Stimulated activated CD8-positive, alpha-beta memory T cell treated with anti-CD3 and anti-CD28 coated beads, Interleukin-7, amount 100 ng/mL, for 24 hours (primary cell): ENCODE data around the gene THG1L.
"Not testable (repeated sequence)": the region's sequence is repeated elsewhere in the genome, so short reads cannot be mapped to it uniquely, and the experiment has no call there.

Experiments used
- DNase-seq: peaks from one replicate; pipeline ENCODE4 v3.0.0-alpha.2; 2020; ENCODE audit warnings: low read depth

The THG1L gene

DNA sequence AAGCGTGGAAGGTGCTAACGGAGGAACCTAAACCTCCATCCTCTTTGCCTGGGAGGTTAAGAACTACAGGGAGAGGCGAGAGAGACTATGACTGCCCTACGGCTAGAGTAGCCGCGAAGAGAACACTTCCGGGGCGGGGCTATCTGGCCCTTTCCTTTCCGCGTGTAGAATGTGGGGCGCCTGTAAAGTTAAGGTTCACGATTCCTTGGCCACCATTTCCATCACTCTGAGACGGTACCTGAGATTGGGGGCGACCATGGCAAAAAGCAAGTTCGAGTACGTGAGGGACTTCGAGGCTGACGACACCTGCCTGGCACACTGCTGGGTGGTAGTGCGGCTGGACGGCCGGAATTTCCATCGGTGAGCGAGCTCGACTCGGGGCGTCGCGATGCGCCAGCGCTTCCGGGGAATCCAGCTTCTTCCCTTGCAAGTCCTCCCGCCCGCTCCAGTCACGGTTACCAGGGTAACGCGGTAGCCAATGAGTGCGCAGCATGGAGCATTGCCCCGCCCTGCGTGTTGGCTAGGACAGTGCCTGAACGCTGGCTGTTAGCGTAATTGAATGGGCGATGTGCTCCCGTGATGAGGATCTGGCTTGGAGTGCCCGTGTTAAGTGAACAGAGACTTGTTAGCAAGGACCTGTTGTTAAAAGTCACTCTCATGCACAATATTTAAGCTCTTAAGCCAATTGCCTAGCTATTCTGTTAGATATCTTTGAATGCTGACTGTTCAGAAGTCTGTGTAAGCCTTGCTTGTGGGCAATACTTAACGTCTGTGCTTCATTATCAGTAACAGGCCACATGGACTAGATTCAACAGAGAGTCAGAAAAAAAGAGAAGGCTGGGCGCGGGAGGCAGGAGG is at the start of gene THG1L:
TSS of gene THG1L (plus strand) at position 149 of the 858 bp plus-strand sequence. CDS start at position 170, 21 bp downstream.
- DNase-seq: peak; percentile 98

DNA sequence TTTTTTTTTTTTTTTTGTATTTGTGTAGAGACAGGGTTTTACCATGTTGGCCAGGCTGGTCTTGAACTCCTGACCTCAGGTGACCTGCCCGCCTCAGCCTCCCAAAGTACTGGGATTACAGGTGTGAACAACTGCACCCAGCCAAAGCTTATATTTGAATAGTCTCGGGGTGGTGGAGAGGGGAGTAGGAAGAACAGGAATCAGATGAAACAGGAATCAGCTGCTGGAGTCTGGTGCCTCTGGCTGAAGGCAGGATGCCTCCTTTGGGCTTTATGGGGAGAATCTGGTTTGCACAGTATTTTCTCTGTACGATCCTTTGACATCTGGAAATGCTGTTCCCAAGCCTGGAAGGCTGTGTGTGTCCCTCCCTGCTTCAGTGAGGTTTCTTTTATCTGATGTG is 49.0 kb upstream of the THG1L start:
- no peak for DNase-seq

DNA sequence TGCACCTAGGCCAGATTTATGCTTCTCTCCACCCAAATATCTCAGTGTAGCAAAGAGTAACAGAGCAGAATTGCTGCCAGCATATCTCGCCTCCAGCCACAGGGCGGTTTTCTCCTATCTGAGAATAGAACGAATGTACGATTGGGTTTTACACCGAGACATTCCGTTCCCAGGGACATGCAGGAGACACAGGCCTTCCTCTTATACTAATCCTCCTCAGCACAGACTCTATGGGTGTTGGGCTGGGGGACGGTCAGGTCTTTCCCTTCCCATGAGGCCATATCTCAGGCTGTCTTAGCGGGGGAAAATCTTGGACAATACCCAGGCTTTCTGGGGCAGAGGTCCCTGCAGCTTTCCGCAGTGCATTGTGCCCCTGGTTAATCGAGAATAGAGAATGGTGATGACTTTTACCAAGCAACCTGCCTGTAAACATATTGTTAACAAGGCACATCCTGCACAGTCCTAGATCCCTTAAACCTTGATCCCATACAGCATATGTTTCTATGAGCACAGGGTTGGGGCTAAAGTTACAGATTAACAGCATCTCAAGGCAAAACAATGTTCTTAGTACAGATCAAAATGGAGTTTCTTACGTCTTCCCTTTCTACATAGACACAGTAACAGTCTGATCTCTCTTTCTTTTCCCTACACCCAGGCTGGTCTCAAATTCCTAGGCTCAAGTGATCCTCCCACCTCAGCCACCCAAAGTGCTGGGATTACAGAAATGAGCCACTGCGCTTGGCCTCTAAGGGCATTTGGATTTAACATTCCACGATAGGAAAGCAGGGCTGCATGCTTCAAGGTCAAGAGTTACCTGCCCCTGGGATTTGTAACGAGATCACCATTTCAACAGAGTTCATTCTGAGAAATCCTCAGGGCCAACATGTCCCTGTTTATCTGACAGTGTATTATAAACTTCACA is 44.7 kb upstream of the THG1L start:
- DNase-seq: not testable (repeated sequence)

DNA sequence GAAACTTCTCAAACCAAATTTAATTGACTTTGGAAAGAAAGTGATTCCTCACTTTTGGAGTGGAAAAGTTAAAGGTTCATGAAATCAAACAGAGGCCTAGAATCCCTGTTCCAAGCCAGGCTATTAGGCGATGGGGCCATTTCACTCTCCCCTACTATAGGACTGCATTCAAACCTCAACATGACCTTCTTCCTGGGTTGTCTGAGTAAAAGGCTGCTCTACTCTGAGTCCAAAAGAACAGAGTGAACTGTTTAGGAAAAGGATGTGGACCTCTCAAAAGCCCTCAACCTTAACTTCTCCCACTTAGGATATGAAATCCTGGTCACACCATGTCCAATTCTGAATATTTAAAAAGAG is 44.0 kb upstream of the THG1L start:
- DNase-seq: no peak

DNA sequence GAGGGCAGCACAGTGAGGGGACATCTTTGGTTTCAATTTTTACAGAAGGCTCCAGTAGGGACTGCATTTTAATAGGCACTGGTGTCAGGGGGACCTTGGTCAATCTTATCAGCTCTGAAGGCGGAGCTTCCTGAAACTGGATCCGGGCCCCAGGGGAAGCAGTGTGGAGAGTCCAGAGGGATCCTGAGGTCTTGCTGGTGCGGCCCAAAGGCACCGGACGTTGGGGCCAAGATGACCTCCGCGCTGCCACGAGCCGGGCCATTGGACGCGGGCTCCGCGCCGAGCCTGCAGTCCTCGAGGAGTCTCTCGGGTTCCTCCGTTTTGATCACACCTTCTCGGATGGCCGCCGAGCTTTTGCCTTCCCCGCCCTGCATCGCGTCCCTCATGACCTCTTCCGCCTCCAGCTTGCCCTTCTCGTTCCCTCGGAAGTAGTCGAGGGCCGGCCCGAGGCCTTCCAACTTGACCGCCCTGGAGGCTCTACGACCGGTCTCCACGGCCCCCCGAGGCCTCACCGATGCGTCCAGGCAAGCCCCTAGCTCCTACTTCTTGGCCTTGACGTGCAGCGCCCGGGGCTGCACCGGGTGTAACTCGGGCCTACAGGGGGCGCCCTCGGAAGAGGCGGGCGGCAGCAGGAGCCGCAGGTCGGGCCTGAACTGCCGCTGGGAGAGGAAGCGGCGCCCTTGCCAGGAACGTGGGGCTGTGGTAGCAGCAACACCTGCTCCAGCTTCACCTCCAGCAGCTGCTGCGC is 41.1 kb upstream of the THG1L start:
- no peak for DNase-seq

DNA sequence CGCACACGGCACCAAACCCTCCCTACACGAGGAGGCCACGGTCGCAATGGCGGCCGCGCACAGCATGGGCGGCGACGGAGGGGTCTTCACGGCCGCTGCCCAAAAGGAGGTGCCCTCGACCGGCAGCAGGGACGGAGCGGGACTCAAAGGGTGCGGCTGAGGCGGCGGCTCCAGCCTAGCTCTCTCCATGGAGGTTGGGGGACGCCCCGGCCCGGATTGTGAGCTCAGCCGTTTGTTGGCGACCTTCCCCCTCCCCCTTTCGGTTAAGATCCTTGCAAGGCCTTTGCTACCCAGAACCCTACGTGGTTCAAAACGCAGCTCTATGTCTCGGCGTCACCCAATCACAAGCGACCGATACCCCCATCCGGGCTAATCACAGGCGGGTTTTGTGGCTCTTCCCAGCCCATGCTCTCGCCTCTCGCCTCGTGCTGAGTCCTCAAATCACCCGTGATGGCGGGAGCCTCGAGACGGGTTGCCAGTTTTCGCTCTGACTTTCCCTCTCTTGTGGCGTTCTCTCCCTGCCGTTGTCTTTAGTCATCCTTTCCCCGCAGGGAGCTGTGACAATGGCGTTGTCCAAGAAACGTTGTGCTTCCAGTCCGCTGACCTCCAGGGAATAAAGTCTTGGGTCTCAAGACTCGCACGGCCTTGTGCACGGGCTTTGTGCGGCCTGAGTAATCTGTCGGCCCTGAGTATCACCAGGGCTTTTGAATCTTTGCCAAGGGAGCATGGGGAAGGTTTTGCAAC is 40.4 kb upstream of the THG1L start:
- no peak for DNase-seq

DNA sequence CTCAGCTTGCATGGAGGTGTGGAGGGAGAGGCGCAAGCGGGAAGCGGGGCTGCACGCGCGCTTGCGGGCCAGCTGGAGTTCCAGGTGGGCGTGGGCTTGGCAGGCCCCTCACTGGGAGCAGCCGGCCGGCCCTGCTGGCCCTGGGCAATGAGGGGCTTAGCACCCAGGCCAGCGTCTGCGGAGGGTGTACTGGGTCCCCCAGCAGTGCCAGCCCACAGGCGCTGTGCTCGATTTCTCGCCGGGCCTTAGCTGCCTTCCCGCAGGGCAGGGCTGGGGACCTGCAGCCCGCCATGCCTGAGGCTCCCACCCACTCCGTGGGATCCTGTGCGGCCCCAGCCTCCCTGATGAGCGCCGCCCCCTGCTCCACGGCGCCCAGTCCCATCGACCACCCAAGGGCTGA is 37.4 kb upstream of the THG1L start:
- DNase-seq: not testable (repeated sequence)

DNA sequence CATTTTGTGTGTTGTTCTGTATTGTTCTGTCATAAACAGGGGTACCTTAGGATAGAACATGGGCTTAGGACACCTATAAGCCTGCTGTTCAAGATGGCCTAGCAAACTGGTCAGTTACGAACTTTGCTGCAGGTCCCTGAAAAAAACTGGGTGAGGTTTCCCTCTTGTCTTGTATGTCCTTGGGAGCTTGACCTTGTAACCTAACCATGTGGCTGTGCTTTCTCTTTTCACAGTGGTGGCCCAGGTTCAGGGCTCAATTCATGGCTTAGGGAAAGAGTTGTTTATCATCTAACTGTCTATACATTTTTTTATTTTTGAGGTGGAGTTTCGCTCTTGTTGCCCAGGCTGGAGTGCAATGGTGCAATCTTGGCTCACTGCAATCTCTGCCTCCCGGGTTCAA is 35.1 kb upstream of the THG1L start:
- DNase-seq: not testable (repeated sequence)

DNA sequence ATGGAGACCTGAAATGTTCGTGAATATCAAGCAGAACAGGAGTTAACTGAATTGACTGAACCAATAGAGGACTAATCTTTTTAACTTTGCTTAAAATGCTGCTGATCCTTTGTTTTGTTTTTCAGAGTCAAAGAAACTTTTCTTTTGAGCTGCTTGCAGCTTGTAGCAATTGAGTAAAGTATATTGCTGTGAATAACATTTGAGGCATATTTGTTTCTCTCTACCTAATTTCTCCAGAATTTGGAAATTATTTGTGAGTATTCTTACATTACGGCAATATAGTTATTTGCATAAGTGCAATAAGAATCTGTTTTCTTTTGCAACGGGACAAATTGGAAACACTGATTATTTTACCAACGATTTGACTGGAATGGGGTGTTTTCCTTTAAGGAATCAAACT is 32.5 kb upstream of the THG1L start:
- not testable (repeated sequence) for DNase-seq

DNA sequence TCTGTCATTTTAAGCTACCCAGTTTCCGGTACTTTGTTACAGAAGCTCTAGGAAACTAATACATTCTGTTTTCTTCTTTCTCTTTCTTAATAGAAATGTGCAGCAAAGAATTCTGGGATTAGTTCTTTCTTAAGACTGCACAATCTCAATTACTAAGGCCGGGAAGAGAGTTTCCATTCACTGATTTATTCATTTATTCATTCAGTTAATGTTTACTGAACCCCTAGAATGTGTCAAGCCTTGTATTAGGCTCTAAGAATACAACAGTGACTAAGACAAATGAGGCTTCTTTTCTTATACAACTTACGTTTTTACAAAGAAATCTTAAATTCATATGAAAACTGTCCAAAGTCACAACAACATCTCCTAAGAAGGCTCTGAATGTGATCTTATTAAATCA is 27.5 kb upstream of the THG1L start:
- DNase-seq: no peak

DNA sequence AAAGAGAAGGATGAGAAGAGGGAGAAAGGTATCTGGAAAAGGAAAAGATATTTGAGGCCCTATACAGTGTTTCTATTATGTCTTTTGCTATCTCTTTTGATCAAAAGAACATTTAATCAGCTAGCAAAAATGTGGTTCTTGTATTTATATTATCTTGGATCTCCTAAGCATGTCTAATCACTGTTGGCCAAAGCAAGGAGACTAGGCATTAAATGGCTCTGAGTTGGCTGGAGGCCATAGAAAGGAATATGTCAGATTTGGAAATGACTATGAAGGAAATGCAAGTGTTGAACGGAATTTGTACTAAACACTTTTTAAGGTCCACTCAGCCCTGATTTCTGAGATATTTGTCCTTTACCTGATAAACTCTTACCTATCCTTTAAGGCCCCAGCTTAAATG is 22.4 kb upstream of the THG1L start:
- DNase-seq: no peak

DNA sequence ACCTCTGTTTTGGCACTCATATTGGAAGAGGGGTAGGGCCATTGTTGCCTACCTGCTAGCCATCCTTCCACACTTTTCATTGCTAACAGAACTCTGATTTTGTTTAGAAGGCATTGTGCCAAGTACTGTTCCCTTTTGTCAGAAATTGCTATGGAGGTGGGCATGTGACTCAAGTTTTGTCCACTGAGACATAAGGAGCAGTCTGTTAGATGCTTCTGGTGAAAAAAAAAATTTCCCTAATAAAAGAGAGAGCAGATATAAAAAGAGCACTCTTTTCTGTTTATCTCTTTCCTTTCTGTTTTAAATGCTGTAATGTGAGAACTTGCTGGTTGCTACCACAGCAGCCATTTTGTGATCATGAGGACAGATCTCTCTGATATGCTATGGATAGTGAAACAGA is 21.9 kb upstream of the THG1L start:
- no peak for DNase-seq

DNA sequence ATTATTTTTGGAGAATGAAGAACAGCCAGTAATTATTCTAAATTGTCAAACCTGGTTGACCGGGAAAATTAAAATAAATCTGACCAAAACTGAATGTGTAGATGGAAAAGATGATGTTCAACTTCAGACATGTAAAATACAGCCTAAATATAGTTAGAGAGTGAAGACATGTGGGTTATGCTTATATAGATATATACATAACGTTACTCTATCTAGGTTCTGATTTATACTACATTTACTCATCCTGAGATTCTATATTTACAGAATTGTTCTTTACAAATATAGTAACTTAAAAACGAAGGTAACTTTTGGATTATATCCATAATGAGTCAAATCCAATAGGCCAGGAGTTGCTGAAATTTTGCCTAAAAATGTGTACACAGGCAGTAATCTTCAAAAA is 20.8 kb upstream of the THG1L start:
- DNase-seq: no peak

DNA sequence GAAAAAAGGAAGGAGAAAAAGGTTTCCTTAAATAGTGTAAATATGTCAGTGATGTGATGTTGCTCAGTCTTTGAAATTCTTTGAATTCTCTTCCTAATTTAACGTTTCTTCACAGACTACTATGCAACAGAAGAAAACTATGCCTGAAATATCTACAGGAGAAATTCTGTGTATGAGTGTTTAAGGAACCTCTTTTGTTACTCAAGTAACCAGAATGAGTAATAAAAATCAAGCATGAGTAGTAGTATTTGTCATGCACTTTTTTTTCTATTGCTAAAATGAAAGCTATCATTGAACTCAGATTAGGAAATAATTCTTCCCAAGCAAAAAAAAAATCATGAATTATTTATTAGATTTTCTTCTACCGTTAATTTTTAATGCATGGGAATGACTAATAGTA is 20.3 kb upstream of the THG1L start:
- no peak for DNase-seq

DNA sequence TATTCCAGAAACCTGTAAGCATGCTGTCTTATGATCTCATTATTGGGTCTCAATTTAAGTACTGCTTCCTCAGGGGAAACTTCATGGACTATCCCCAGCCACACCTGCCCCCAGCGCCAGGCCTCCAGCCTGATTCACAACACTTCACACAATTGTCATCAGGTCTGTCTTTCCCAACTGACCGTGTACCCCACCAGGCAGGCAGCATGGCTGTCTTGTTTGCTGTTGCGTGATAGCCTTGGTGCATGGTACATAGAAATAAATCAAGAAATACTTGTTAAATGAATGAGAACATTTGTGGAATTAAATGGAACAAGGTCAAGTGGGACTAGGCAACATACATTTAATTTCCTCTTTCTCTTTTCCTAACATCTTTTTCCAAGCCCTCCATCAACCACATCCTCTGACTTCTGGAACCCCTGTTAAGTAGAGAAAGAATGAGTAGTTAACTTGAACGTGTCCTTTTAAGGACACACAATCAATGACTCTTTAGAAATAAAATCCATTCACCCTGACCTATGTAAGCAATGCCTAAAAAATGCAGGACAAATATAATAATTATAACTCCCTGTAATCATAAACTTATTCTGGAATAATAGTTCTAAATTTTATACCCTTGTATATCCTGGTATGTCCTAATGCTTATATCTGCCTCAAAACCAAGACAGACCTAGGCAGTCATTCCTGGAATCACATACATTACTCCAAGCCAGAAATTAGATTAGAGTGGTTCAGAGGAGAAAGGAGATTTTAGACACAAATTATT is 17.2 kb upstream of the THG1L start:
- DNase-seq: no peak

DNA sequence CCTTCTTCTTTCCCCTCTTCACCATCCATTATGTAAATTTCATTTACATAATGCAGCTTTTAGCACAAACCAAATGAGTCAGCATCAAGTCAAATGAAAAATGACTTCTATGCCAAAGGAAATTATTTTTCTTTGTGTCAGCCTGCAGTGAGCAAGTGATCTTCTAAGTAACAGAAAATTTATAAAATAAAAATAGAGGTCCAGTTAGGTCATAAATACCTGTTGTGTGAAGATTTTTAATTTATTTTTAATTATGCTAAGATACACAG is 16.7 kb upstream of the THG1L start:
- no peak for DNase-seq

DNA sequence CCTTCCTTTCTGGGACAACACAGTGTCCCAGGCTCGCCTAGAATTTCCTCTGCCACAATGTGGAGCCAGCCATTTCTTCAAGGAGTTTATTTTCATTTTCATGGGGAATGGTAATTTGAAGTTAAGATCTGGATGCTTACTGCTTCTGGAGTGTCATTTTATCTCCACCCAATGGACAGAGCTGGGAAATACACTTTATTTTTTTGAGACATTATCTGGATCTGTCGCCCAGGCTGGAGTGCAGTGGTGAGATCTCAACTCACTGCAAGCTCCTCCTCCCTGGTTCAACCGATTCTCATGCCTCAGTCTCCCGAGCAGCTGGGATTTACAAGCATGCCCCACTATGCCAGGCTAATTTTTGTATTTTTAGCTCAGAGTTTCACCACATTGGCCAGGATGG is 12.7 kb upstream of the THG1L start:
- DNase-seq: no peak

DNA sequence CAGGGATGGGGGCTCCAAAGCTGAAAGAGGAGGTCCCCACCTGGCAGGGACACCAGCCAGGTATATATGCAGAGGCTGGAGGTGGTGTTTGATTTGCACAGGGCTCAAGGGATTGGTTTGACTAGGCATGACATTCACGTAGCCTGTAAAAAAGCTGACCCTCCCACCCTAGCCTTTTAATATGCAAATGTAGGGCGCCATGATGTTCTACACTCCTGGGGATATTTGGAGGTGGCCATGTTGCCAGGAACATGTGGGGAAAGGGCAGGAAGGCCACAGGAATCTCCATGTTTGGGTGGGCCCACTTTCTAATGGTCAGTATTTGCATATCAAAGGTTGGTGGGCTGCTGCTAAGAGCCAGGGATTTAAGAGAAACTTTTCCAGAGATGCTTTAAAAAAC is 12.0 kb upstream of the THG1L start:
- no peak for DNase-seq

DNA sequence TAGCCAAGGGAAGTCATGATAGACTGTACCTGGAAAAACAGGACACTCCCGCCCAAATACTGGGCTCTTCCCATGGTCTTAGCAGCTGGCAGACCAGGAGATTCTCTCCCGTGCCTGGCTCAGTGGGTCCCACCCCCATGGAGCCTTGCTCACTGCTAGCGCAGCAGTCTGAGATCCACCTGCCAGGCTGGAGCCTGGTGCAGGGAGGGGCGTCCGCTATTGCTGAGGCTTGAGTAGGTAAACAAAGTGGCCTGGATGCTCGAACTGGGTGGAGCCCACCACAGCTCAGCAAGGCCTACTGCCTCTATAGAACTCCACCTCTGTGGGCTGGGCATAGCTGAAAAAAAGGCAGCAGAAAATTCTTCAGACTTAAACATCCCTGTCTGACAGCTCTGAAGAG is 10.1 kb upstream of the THG1L start:
- DNase-seq: no peak

DNA sequence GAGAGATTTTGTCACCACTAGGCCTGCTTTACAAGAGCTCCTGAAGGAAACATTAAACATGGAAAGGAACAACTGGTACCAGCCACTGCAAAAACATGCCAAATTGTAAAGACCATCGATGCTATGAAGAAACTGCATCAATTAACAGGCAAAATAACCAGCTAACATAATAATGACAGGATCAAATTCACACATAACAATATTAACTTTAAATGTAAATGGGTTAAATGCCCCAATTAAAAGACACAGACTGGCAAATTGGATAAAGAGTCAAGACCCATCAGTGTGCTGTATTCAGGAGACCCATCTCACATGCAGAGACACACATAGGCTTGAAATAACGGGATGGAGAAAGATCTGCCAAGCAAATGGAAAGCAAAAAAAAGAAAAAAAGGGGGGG is 8.3 kb upstream of the THG1L start:
- DNase-seq: not testable (repeated sequence)

DNA sequence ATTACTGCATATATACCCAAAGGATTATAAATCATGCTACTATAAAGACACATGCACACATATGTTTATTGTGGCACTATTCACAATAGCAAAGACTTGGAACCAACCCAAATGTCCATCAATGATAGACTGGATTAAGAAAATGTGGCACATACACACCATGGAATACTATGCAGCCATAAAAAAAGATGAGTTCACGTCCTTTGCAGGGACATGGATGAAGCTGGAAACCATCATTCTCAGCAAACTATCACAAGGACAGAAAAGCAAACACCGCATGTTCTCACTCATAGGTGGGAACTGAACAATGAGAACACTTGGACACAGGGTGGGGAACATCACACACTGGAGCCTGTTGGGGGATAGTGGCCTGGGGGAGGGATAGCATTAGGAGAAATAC is 4.6 kb upstream of the THG1L start:
- not testable (repeated sequence) for DNase-seq
